ENCODE results near the gene ADAP2. TPM values are rescaled to one million over a fixed set of nuclear protein-coding genes. Genes with fewer than 3 reads are reported as not detected.
A peak's percentile ranks its signal among the peaks of the same experiment; 100 is the strongest.

ADAP2 gene, protein sequence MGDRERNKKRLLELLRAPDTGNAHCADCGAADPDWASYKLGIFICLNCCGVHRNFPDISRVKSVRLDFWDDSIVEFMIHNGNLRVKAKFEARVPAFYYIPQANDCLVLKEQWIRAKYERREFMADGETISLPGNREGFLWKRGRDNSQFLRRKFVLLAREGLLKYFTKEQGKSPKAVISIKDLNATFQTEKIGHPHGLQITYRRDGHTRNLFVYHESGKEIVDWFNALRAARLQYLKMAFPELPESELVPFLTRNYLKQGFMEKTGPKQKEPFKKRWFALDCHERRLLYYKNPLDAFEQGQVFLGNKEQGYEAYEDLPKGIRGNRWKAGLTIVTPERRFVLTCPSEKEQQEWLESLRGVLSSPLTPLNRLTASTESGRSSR
- 10 to 100 TPM in 1 of 4 donors, 1 to 10 TPM in 3; 3.0 to 15.0 (median 9.4) TPM for total RNA-seq

DNA sequence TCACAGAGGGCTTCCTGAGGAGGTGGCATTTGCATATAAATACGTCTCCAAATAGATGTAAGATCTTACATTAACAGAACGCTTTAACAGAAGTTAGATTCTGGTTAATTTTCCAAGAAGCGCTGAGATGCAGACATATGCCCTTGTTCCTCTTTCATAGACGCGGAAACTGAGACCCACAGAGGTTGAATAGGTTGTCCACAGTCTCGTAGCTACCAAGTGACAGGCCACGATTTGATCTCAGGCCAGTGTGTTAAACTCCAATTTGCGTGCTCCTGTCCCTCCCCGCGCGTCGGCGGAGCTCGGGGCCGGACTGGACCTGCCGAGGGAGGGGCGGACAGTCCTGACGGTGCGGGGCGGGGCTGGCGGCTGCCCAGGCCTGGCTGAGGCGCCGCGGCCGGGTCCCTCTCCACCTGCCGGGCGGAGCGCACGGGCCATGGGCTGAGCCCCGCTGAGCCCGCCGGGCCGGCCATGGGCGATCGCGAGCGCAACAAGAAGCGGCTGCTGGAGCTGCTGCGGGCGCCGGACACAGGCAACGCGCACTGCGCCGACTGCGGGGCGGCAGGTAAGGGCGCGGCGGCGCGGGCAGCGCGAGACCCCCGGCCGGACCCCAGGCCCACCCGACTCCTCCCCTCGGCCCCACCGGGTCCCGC, at the start of gene ADAP2:
Gene ADAP2, plus strand, starts transcription at position 402 of the 653 bp plus-strand sequence. Its CDS starts 70 bp downstream, at position 472.
- Histone ChIP-seq H3K4me3 (peak within 1 kb of the TSS; percentile 48 to 81 (median 58)), H3K27ac (peak within 1 kb of the TSS; percentile 32 to 75 (median 53)), H3K9me3 (no peaks in the 10 kb centered on the region), H3K27me3 (peaks cover 0 to 57% (median 10%) of the 10 kb centered on the region in 4 donors), H3K4me1 (peaks cover 16 to 31% (median 20%) of the 10 kb centered on the region in 3 donors), H3K36me3 (no peaks in the 10 kb centered on the region)
- peak in 1 of 4 donors; percentile 58 for TF ChIP-seq POLR2A (IDR thresholded peaks at IDR 0.05)
- TF ChIP-seq, protein P1, sequence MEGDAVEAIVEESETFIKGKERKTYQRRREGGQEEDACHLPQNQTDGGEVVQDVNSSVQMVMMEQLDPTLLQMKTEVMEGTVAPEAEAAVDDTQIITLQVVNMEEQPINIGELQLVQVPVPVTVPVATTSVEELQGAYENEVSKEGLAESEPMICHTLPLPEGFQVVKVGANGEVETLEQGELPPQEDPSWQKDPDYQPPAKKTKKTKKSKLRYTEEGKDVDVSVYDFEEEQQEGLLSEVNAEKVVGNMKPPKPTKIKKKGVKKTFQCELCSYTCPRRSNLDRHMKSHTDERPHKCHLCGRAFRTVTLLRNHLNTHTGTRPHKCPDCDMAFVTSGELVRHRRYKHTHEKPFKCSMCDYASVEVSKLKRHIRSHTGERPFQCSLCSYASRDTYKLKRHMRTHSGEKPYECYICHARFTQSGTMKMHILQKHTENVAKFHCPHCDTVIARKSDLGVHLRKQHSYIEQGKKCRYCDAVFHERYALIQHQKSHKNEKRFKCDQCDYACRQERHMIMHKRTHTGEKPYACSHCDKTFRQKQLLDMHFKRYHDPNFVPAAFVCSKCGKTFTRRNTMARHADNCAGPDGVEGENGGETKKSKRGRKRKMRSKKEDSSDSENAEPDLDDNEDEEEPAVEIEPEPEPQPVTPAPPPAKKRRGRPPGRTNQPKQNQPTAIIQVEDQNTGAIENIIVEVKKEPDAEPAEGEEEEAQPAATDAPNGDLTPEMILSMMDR (IDR thresholded peaks at IDR 0.05): no peak
- WGBS, 2 donors: 12 to 25% methylated on average over 5 to 9 of the region's 60 CpGs
- no peak for DNase-seq
- intact Hi-C loops (cut with DNase I): no loop called here

DNA sequence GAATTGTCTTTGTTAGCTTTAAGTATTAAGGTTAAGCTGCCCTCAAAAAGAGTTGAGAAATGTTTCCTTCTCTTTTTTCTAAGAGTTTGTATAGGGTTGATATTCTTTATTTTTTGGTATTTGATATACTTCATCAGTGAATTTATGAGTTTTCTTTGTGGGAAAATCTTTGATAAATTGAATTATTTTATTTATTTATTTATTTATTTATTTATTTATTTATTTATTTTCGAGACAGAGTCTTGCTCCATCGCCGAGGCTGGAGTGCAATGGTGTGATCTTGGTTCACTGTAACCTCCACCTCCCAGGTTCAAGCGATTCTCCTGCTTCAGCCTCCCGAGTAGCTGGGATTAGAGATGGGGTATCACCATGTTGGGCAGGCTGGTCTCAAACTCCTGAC, 35.6 kb upstream of the ADAP2 start:
- intact Hi-C loops (cut with DNase I): no loop called here
- Histone ChIP-seq H3K36me3 (peaks cover 0 to 27% (median 0%) of the 10 kb centered on the region in 3 donors), H3K9me3 (no peaks in the 10 kb centered on the region), H3K27ac (no peak overlapping the region), H3K4me1 (no peaks in the 10 kb centered on the region), H3K4me3 (no peak overlapping the region), H3K27me3 (no peaks in the 10 kb centered on the region)
- WGBS, 2 donors: 90 to 100% methylated on average over 4 to 5 of the region's 5 CpGs
- no peak for TF ChIP-seq POLR2A (IDR thresholded peaks at IDR 0.05)
- TF ChIP-seq, protein P1 (IDR thresholded peaks at IDR 0.05): no peak
- DNase-seq: no peak

DNA sequence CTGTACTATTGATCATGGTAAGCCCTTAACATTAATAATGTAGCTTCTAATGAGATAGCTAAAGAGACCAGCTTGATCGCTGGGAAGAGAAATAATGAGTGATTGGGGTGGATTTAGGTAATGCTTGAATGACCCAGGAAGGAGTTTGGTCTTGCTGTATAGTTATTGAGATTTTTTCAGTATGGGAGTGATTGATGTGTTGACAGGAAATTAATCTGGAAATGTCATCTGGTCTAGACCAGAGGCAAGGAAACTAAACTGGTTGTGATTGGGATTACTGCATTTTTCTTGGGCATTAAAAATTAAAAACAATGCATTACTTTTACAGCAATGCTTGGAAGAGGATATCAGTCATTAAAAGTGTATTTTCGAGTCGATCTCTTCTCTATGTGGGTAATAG, 27.5 kb upstream of the ADAP2 start:
- Histone ChIP-seq H3K9me3 (no peaks in the 10 kb centered on the region), H3K27ac (no peak overlapping the region), H3K4me3 (no peak overlapping the region), H3K36me3 (peaks cover 0 to 48% (median 0%) of the 10 kb centered on the region in 3 donors), H3K4me1 (no peaks in the 10 kb centered on the region), H3K27me3 (no peaks in the 10 kb centered on the region)
- DNase-seq: no peak
- intact Hi-C loops (cut with DNase I): no loop called here
- TF ChIP-seq, protein P1 (IDR thresholded peaks at IDR 0.05): no peak
- TF ChIP-seq POLR2A (IDR thresholded peaks at IDR 0.05): no peak
- 92 to 94% methylated on average over 3 of the region's 3 CpGs for WGBS, 2 donors

DNA sequence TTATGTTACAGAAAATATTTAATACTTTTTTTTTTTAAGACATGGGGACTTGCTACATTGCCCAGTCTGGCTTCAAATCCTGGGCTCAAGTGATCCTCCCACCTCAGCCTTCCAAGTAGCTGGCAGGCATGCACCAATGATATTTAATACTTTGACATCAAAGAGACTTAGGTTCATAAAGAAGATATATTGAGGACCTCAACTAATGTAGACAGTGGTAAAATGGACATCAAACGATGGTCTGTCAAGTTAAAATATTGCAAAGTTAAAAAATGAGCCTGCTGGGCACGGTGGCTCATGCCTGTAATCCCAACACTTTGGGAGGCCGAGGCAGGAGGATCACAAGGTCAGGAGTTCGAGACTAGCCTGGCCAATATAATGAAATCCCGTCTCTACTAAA, 24.4 kb upstream of the ADAP2 start:
- TF ChIP-seq, protein P1 (IDR thresholded peaks at IDR 0.05): no peak
- no peak for TF ChIP-seq POLR2A (IDR thresholded peaks at IDR 0.05)
- no peak overlapping the region for H3K27ac ChIP-seq
- 85 to 90% methylated on average over 5 of the region's 5 CpGs for WGBS, 2 donors
- intact Hi-C loops (cut with DNase I): no loop called here
- H3K4me3 ChIP-seq: no peak overlapping the region
- DNase-seq: no peak
- peaks cover 0 to 72% (median 0%) of the 10 kb centered on the region in 3 donors for H3K36me3 ChIP-seq
- no peaks in the 10 kb centered on the region for H3K4me1 ChIP-seq
- H3K27me3 ChIP-seq: no peaks in the 10 kb centered on the region
- H3K9me3 ChIP-seq: no peaks in the 10 kb centered on the region

DNA sequence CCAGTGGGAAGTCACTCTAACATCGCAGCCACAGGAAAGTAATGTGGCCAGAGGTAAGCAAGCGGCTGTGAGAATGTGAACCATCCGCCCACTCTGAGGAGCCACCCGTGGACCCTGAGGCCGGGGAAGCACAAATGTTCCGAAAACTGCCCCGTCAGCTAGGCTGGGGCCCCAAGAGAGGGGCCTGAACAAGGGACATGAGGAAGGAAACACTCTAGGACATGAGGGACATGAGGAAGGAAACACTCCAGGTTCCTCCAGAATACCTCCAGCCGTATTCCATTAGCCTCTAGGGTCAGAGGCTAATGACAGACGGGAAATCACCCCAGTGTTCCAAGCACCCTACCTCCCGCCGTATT, 16.0 kb upstream of the ADAP2 start:
- TF ChIP-seq, protein P1 (IDR thresholded peaks at IDR 0.05): no peak
- TF ChIP-seq POLR2A (IDR thresholded peaks at IDR 0.05): no peak
- Histone ChIP-seq H3K4me3 (peak overlapping the region; percentile 59 to 83 (median 77)), H3K27ac (peak overlapping the region; percentile 90 to 92 (median 91)), H3K36me3 (peaks cover 0 to 36% (median 0%) of the 10 kb centered on the region in 3 donors), H3K9me3 (no peaks in the 10 kb centered on the region), H3K4me1 (peaks cover 15 to 28% (median 17%) of the 10 kb centered on the region in 3 donors), H3K27me3 (no peaks in the 10 kb centered on the region)
- DNase-seq: no peak
- intact Hi-C loops (cut with DNase I): no loop called here
- WGBS, 2 donors: 1% methylated on average over 7 to 11 of the region's 11 CpGs
